BLaER1 treated with 17β-estradiol and CSF1 and Interleukin-3, amounts not matched to agents 10 nM and 100 nM (cell line): ENCODE data around the gene UTP4.

Experiments used
- H3K27ac ChIP-seq, 11 experiments: shearing (Covaris generic); formaldehyde crosslinking; 2 replicates each; pipeline ENCODE4 v1.8.1; 2022
- H3K27me3 ChIP-seq, 11 experiments: shearing (Covaris generic); formaldehyde crosslinking; 2 replicates each; pipeline ENCODE4 v1.8.1; 2022
- H3K36me3 ChIP-seq, 11 experiments: shearing (Covaris generic); formaldehyde crosslinking; 2 replicates each; pipeline ENCODE4 v1.8.1; 2022
- H3K4me1 ChIP-seq, 10 experiments: shearing (Covaris generic); formaldehyde crosslinking; 2 replicates each; pipeline ENCODE4 v1.8.1; 2022
- H3K4me2 ChIP-seq, 11 experiments: shearing (Covaris generic); formaldehyde crosslinking; 2 replicates each; pipeline ENCODE4 v1.8.1; 2022
- H3K4me3 ChIP-seq, 10 experiments: shearing (Covaris generic); formaldehyde crosslinking; 2 replicates each; pipeline ENCODE4 v1.8.1; 2022
- H3K9ac ChIP-seq, 11 experiments: shearing (Covaris generic); formaldehyde crosslinking; 2 replicates each; pipeline ENCODE4 v1.8.1; 2022
- H3K9me3 ChIP-seq, 11 experiments: shearing (Covaris generic); formaldehyde crosslinking; replicated peaks in 1 of 11; 2 replicates each; pipeline ENCODE4 v1.8.1; 2022
- H4K20me1 ChIP-seq, 11 experiments: shearing (Covaris generic); formaldehyde crosslinking; 2 replicates each; pipeline ENCODE4 v1.8.1; 2022
- Cebpa-rat ChIP-seq, 11 experiments: shearing (Covaris generic); IDR thresholded peaks; 2 replicates each; pipeline ENCODE4 v1.8.1; 2022

UTP4 gene

DNA sequence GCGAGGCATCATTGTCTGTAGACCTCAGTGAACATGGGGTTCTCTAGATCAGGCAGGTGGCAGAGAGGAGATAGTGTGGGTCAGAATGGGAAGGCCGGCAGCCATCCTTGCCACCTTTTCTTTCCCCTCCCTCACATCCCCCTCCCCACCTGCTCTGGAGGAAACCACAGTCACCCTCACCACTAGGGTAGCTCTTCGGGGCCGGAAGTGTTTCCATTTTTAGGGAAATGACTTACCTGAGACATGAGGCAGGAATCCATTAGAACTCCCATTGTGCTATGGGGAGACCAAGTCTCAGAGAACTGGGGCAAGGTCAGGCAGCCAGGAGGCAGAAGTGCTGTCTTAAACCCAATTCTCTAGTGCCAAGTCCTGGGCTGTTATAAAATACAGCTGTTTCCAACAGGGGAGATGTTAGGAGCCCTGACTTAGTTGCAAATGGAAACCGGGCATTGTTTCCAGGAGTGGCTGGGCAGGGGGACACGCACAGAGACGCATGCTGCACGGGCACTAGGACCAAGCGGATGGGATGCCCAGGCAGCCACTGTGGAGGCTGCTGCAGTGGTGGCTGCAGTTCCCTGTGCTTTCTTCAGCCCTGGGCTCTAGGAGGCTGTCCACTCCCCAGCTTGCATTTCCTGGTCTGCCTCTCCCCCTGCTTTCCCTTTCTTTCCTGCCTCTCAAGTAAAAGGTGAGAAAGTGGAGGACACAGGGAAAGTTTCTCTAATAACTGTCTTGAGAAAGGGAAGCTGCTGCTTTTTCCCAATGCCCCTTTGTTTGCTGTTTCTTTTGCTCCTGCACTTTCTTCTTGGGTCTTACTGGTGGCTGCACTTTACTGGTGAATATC is 24.2 kb upstream of the UTP4 start:
- Histone ChIP-seq H3K9me3 (no peaks in the 10 kb centered on the region), H4K20me1 (peaks cover 64 to 98% (median 76%) of the 10 kb centered on the region in 11 experiments; a peak in 21 of 22 replicates), H3K4me3 (no peak overlapping the region), H3K27me3 (peaks cover 42 to 62% (median 53%) of the 10 kb centered on the region in 11 experiments), H3K36me3 (peaks cover 10 to 48% (median 31%) of the 10 kb centered on the region in 11 experiments; a peak in 20 of 22 replicates), H3K27ac (no peak overlapping the region), H3K4me1 (peaks cover 14 to 32% (median 20%) of the 10 kb centered on the region in 10 experiments), H3K9ac (no peak overlapping the region), H3K4me2 (peak overlapping the region in 2 of 11 experiments; percentile 100; a peak in 2 of 22 replicates)
- no peak for TF ChIP-seq Cebpa-rat (IDR thresholded peaks at IDR 0.05)

DNA sequence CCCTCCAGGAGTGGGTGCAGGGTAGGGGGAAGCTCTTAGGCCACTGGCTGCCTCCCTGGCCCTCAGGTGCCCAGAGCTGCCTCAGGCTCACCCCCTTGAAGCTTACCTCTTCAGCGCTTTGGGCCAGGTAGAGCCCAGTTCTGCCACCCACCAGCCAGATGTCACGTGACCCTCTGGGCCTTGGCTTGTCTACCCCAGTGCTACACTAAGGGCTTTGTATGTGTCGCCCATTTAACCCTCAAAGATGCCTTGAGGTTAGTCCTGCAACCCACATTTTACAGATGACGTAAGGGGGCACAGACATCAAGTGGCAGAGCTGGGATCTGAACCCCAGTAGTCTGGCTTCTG is 23.6 kb upstream of the UTP4 start:
- Histone ChIP-seq H3K27ac (no peak overlapping the region), H3K4me1 (peaks cover 14 to 38% (median 23%) of the 10 kb centered on the region in 10 experiments), H3K4me3 (no peak overlapping the region)

DNA sequence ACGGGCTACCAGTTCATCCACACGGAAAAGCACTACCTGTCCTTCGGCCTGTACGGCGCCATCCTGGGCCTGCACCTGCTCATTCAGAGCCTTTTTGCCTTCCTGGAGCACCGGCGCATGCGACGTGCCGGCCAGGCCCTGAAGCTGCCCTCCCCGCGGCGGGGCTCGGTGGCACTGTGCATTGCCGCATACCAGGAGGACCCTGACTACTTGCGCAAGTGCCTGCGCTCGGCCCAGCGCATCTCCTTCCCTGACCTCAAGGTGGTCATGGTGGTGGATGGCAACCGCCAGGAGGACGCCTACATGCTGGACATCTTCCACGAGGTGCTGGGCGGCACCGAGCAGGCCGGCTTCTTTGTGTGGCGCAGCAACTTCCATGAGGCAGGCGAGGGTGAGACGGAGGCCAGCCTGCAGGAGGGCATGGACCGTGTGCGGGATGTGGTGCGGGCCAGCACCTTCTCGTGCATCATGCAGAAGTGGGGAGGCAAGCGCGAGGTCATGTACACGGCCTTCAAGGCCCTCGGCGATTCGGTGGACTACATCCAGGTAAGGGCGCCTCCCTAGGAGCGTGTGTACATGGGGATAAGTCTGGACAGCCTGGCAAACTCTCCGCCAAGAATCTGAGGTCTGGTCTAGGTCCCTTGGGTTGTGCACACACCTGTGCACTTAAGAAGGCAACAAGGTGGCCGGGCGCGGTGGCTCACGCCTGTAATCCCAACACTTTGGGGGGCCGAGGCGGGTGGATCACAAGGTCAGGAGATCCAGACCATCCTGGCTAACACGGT is 22.8 kb upstream of the UTP4 start:
- H3K36me3 ChIP-seq = peaks cover 21 to 62% (median 41%) of the 10 kb centered on the region in 11 experiments
- no peak overlapping the region for H3K9ac ChIP-seq
- no peak overlapping the region for H3K27ac ChIP-seq
- peaks cover 42 to 52% (median 49%) of the 10 kb centered on the region in 11 experiments for H3K27me3 ChIP-seq
- no peak overlapping the region for H3K4me2 ChIP-seq
- no peaks in the 10 kb centered on the region for H3K9me3 ChIP-seq
- TF ChIP-seq Cebpa-rat (IDR thresholded peaks at IDR 0.05) = no peak
- no peak overlapping the region for H3K4me3 ChIP-seq
- peaks cover 21 to 46% (median 28%) of the 10 kb centered on the region in 10 experiments for H3K4me1 ChIP-seq
- peaks cover 76 to 100% (median 90%) of the 10 kb centered on the region in 11 experiments; a peak in 21 of 22 replicates for H4K20me1 ChIP-seq

More for the DNA sequence above, 23.6 kb upstream of the UTP4 start:
- Histone ChIP-seq H3K4me2 (no peak overlapping the region), H4K20me1 (peaks cover 70 to 100% (median 82%) of the 10 kb centered on the region in 11 experiments; a peak in 21 of 22 replicates), H3K9ac (no peak overlapping the region), H3K36me3 (peaks cover 14 to 54% (median 33%) of the 10 kb centered on the region in 11 experiments; a peak in 20 of 22 replicates), H3K27me3 (peaks cover 42 to 59% (median 52%) of the 10 kb centered on the region in 11 experiments), H3K9me3 (no peaks in the 10 kb centered on the region)
- no peak for TF ChIP-seq Cebpa-rat (IDR thresholded peaks at IDR 0.05)

DNA sequence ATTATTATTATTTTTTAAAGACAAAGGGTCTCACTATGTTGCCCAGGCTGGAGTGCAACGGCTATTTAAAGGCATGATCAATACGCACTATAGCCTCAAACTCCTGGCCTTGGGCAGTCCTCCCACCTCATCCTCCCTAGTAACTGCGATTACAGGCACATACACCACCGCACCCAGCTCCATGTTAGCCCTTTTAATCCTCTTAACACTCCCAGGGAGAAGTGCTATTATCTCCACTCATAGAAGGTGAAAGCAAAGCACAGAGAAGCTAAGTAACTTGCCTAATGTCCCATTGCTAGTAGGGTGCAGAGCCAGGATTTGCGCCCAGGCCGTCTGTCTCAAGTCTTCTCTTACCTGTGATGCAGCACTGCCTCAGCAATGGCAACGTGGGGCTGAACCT is 22.0 kb upstream of the UTP4 start:
- TF ChIP-seq Cebpa-rat (IDR thresholded peaks at IDR 0.05) = no peak
- Histone ChIP-seq H3K27ac (no peak overlapping the region), H3K4me2 (no peak overlapping the region), H3K4me3 (no peak overlapping the region), H4K20me1 (peaks cover 83 to 100% (median 98%) of the 10 kb centered on the region in 11 experiments; a peak in 21 of 22 replicates), H3K9ac (no peak overlapping the region), H3K9me3 (no peaks in the 10 kb centered on the region), H3K4me1 (peaks cover 21 to 50% (median 32%) of the 10 kb centered on the region in 10 experiments), H3K36me3 (peaks cover 28 to 69% (median 48%) of the 10 kb centered on the region in 11 experiments), H3K27me3 (peaks cover 37 to 45% (median 41%) of the 10 kb centered on the region in 11 experiments)

DNA sequence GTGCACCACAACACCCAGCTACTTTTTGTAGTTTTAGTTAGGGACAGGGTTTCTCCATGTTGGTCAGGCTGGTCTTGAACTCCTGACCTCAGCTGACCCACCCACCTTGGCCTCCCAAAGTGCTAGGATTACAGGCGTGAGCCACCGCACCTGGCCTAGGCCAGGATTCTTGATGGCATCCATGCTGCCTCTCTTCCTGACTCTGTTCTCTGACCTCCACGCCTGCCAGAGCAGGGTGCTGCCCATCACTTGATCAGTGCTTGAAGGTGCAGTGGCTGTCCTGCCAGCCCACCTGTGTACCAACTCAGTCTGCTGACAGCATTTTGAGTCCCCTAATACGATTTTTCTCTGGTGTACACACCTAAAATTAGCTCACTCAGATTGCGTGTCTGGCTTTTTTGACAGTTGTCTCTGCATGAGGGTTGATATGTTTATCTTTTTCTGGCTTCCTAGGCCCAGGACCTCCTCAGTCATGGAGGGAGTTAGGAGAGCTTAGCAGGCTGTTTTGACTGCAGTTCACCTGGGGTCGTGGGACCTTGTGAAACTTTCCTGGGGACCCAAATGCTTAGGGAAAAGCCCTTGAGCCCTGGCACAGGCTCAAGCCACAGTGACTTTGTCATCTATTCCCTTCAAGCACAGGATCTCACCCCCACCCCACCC is 21.1 kb upstream of the UTP4 start:
- H3K4me1 ChIP-seq = peaks cover 17 to 54% (median 28%) of the 10 kb centered on the region in 10 experiments
- 0 out of 22 replicates have a peak overlapping the region, but pooled peaks of 1 of the 11 experiments have one; percentile 7 for H3K9ac ChIP-seq
- H3K36me3 ChIP-seq = peaks cover 37 to 79% (median 57%) of the 10 kb centered on the region in 11 experiments

DNA sequence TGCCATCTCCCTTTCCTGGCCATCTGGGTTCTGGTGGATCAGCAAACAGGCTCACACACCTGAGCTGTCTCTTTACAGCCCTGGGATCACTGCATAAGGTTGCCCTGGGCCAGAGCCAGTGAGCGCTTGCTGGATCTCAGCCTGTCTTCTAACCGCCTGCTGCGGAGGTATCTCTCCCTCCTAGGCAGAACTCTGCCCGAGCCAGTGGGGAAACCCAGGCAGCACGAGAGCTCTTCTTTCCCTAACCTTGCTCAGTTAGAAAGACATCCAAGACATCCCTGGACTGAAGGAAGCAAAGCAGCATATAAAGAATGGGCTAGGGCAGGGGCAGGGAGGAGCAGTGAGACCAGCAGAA is 20.6 kb upstream of the UTP4 start:
- peaks cover 77 to 100% (median 98%) of the 10 kb centered on the region in 11 experiments; a peak in 21 of 22 replicates for H4K20me1 ChIP-seq
- peaks cover 12 to 52% (median 23%) of the 10 kb centered on the region in 10 experiments for H3K4me1 ChIP-seq
- peaks cover 22 to 30% (median 27%) of the 10 kb centered on the region in 11 experiments for H3K27me3 ChIP-seq
- H3K4me3 ChIP-seq = no peak overlapping the region
- peaks cover 43 to 84% (median 62%) of the 10 kb centered on the region in 11 experiments for H3K36me3 ChIP-seq
- H3K9ac ChIP-seq = peak overlapping the region in 1 of 11 experiments; percentile 7; a peak in 1 of 22 replicates
- TF ChIP-seq Cebpa-rat (IDR thresholded peaks at IDR 0.05) = no peak
- no peak overlapping the region for H3K27ac ChIP-seq
- H3K4me2 ChIP-seq = no peak overlapping the region
- H3K9me3 ChIP-seq = no peaks in the 10 kb centered on the region

More for the DNA sequence above, 21.1 kb upstream of the UTP4 start:
- no peak overlapping the region for H3K4me2 ChIP-seq
- H3K9me3 ChIP-seq = no peaks in the 10 kb centered on the region
- no peak overlapping the region for H3K27ac ChIP-seq
- H3K4me3 ChIP-seq = no peak overlapping the region
- peaks cover 78 to 100% (median 98%) of the 10 kb centered on the region in 11 experiments; a peak in 21 of 22 replicates for H4K20me1 ChIP-seq
- H3K27me3 ChIP-seq = peaks cover 27 to 36% (median 32%) of the 10 kb centered on the region in 11 experiments
- no peak for TF ChIP-seq Cebpa-rat (IDR thresholded peaks at IDR 0.05)

DNA sequence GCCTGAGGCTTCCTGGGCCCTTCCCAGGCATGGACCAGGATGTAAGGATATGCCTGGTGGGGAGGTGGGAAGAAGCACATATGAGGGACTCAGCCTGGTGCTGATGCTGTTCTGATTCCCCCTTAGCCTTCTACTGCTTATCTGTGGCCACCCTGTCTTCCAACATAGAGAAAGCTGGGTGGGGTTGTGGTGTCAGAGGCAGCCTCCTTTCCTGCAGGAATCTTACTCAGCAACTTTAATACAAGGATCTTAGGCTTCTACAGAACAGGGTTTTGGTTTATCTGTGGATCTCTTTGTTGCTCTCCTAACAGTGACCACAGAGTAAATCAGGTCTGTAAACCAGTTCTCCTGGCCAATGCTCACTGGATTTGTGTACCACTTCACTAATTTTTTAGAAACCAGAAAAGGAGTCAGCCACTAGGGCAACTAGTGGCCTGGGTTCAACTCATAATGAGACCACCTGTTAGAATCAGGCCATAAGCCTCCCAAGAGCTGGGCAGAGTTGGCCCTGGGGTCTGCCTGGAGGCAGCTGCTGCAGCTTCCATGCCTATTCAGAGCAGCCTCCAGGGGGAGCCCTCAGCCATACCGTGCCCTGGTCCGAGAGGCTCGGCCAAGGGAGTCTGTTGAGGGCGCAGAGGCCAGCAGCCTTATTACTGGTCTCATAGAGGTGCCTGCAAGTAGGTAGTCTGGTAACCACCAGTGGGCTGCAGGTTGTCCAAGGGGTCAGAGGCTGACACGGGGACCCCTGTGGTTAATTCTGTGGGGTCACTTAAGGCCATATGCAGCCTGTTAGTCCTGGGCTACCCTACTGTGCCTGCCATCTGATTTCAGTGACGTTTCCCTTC is 19.9 kb upstream of the UTP4 start:
- Histone ChIP-seq H3K27me3 (peaks cover 16 to 24% (median 20%) of the 10 kb centered on the region in 11 experiments), H3K27ac (no peak overlapping the region), H3K4me1 (peaks cover 6 to 49% (median 17%) of the 10 kb centered on the region in 10 experiments; a peak in 17 of 20 replicates), H3K9ac (0 out of 22 replicates have a peak overlapping the region, but pooled peaks of 1 of the 11 experiments have one; percentile 7), H3K36me3 (peaks cover 49 to 87% (median 69%) of the 10 kb centered on the region in 11 experiments), H3K4me2 (0 out of 22 replicates have a peak overlapping the region, but pooled peaks of 1 of the 11 experiments have one; percentile 10), H4K20me1 (peaks cover 74 to 100% (median 98%) of the 10 kb centered on the region in 11 experiments; a peak in 21 of 22 replicates), H3K4me3 (no peak overlapping the region), H3K9me3 (no peaks in the 10 kb centered on the region)
- no peak for TF ChIP-seq Cebpa-rat (IDR thresholded peaks at IDR 0.05)
